Measurements from ENCODE around the gene SLC2A9.

DNA sequence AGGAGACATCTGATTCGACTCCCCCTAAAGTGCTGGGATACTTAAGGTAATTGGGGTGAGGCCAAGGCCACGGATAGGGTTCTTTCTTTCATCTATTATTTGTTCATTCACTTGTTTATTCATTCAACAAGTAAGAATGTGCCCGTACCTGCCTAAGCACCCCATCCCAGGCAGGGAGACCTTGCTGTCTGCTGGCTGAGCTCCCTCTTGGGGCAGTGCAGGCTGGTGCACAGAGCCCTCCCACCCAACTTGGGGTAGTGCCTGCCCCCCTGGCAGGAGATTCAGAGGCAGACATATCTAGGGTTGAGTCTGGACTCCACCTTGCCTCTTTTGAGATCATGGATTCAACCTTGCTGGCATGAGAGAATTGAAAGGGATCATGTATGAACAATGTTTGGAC, 144.2 kb downstream of the SLC2A9 start:
- TF ChIP-seq, protein P1, sequence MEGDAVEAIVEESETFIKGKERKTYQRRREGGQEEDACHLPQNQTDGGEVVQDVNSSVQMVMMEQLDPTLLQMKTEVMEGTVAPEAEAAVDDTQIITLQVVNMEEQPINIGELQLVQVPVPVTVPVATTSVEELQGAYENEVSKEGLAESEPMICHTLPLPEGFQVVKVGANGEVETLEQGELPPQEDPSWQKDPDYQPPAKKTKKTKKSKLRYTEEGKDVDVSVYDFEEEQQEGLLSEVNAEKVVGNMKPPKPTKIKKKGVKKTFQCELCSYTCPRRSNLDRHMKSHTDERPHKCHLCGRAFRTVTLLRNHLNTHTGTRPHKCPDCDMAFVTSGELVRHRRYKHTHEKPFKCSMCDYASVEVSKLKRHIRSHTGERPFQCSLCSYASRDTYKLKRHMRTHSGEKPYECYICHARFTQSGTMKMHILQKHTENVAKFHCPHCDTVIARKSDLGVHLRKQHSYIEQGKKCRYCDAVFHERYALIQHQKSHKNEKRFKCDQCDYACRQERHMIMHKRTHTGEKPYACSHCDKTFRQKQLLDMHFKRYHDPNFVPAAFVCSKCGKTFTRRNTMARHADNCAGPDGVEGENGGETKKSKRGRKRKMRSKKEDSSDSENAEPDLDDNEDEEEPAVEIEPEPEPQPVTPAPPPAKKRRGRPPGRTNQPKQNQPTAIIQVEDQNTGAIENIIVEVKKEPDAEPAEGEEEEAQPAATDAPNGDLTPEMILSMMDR (IDR thresholded peaks at IDR 0.05), result no peak
- TF ChIP-seq POLR2A (IDR thresholded peaks at IDR 0.05), result no peak
